SW480 (cell line): ENCODE data around the gene PLPP2.
A peak's percentile ranks its signal among the peaks of the same experiment; 100 is the strongest.

Experiments used
- DNase-seq: peaks from one replicate; pipeline ENCODE4 v3.0.0-alpha.2; 2016; ENCODE audit warnings: low spot score

Gene PLPP2

GRCh38 chr19:315811-316210 lies 24.6 kb upstream of the PLPP2 start:
- no peak for DNase-seq

GRCh38 chr19:313988-314815 lies 23.0 kb upstream of the PLPP2 start:
- no peak for DNase-seq

GRCh38 chr19:313169-313987 lies 22.2 kb upstream of the PLPP2 start:
- DNase-seq = no peak

GRCh38 chr19:311813-312261 lies 20.6 kb upstream of the PLPP2 start:
- DNase-seq = peak; percentile 18

GRCh38 chr19:310781-311496 lies 19.7 kb upstream of the PLPP2 start:
- no peak for DNase-seq

- DNase-seq = no peak
Observed at GRCh38 chr19:310141-310651, 19.0 kb upstream of the PLPP2 start.

GRCh38 chr19:309206-309565 lies 18.0 kb upstream of the PLPP2 start:
- DNase-seq = no peak

GRCh38 chr19:308471-309205 lies 17.4 kb upstream of the PLPP2 start:
- DNase-seq = no peak

GRCh38 chr19:307793-308420 lies 16.7 kb upstream of the PLPP2 start:
- no peak for DNase-seq

GRCh38 chr19:307111-307531 lies 15.9 kb upstream of the PLPP2 start:
- no peak for DNase-seq

GRCh38 chr19:306151-306900 lies 15.1 kb upstream of the PLPP2 start:
- DNase-seq = no peak

GRCh38 chr19:305240-306150 lies 14.3 kb upstream of the PLPP2 start:
- DNase-seq = no peak

- DNase-seq = no peak
Observed at GRCh38 chr19:296476-297225, 5.4 kb upstream of the PLPP2 start.

GRCh38 chr19:295687-296370 lies 4.6 kb upstream of the PLPP2 start:
- no peak for DNase-seq

GRCh38 chr19:294946-295686 lies 3.9 kb upstream of the PLPP2 start:
- DNase-seq = peak; percentile 5

GRCh38 chr19:294341-294945 lies 3.2 kb upstream of the PLPP2 start:
- no peak for DNase-seq
